Choroid plexus epithelial cell (primary cell): Measurements from ENCODE around the gene XK.

Experiments used
- DNase-seq: peaks from one replicate; pipeline ENCODE4 v3.0.0-alpha.2; 2010; ENCODE audit warnings: low read depth
- H3K4me3 ChIP-seq: 2 replicates; pipeline ENCODE4 v1.5.1; 2011; ENCODE audit warnings: low read depth, mild to moderate bottlenecking, control low read depth, low read length, moderate library complexity
- CTCF ChIP-seq: conservative IDR thresholded peaks from 2 replicates; pipeline ENCODE4 v1.5.1; 2011; ENCODE audit warnings: low read depth, mild to moderate bottlenecking, control low read depth, inconsistent platforms, low read length, moderate library complexity

The XK gene

GRCh38 chrX:37752281-37752680, 66.7 kb downstream of the XK start:
- TF ChIP-seq CTCF: no peak
- H3K4me3 ChIP-seq: no peak overlapping the region
- DNase-seq: no peak

GRCh38 chrX:37752936-37753335, 67.3 kb downstream of the XK start:
- TF ChIP-seq CTCF: no peak
- H3K4me3 ChIP-seq: no peak overlapping the region
- no peak for DNase-seq

GRCh38 chrX:37753384-37753783, 67.8 kb downstream of the XK start:
- no peak overlapping the region for H3K4me3 ChIP-seq
- DNase-seq: no peak
- TF ChIP-seq CTCF: no peak

- TF ChIP-seq CTCF: no peak
- DNase-seq: no peak
- no peak overlapping the region for H3K4me3 ChIP-seq
Measured at GRCh38 chrX:37754516-37754915, 68.9 kb downstream of the XK start.

GRCh38 chrX:37755025-37755424, 69.4 kb downstream of the XK start:
- no peak for DNase-seq
- TF ChIP-seq CTCF: no peak
- no peak overlapping the region for H3K4me3 ChIP-seq

- H3K4me3 ChIP-seq: no peak overlapping the region
- TF ChIP-seq CTCF: no peak
- DNase-seq: no peak
Measured at GRCh38 chrX:37757082-37757481, 71.5 kb downstream of the XK start.

- no peak for TF ChIP-seq CTCF
- H3K4me3 ChIP-seq: no peak overlapping the region
- no peak for DNase-seq
Measured at GRCh38 chrX:37759351-37759750, 73.8 kb downstream of the XK start.
